Trophoblast cell (in vitro differentiated cells and primary cell): ENCODE measurements around the gene SHC2.

Experiments
- DNase-seq, 2 donors: peaks; one replicate each; pipeline ENCODE4 v3.0.0-alpha.2; 2016
- H2AFZ ChIP-seq: 2 replicates; pipeline ENCODE4 v1.6.1; 2013; ENCODE audit warnings: low read length, moderate library complexity, mild to moderate bottlenecking; ENCODE audit not compliant: insufficient read depth, poor library complexity
- H2AK5ac ChIP-seq: 2 replicates; pipeline ENCODE4 v1.6.1; 2013; ENCODE audit warnings: mild to moderate bottlenecking, low read length
- H2BK120ac ChIP-seq: 2 replicates; pipeline ENCODE4 v1.6.1; 2013; ENCODE audit warnings: low read length, mild to moderate bottlenecking, moderate library complexity; ENCODE audit not compliant: insufficient read depth, poor library complexity
- H2BK12ac ChIP-seq: 2 replicates; pipeline ENCODE4 v1.6.1; 2013; ENCODE audit warnings: mild to moderate bottlenecking, low read length, moderate library complexity
- H2BK5ac ChIP-seq: 2 replicates; pipeline ENCODE4 v1.6.1; 2013; ENCODE audit warnings: low read length, low read depth, moderate library complexity, mild to moderate bottlenecking; ENCODE audit not compliant: poor library complexity
- H3K14ac ChIP-seq: 2 replicates; pipeline ENCODE4 v1.6.1; 2013; ENCODE audit warnings: mild to moderate bottlenecking, low read length
- H3K18ac ChIP-seq: 2 replicates; pipeline ENCODE4 v1.6.1; 2013; ENCODE audit warnings: mild to moderate bottlenecking, low read length
- H3K23ac ChIP-seq: 2 replicates; pipeline ENCODE4 v1.6.1; 2013; ENCODE audit warnings: low read length
- H3K27ac ChIP-seq: 2 replicates; pipeline ENCODE4 v1.5.1; 2013; ENCODE audit warnings: low read depth, mild to moderate bottlenecking, inconsistent platforms, low read length, moderate library complexity
- H3K27me3 ChIP-seq: 2 replicates; pipeline ENCODE4 v1.6.1; 2013; ENCODE audit warnings: inconsistent platforms, mild to moderate bottlenecking, low read length, moderate library complexity; ENCODE audit not compliant: insufficient read depth
- H3K36me3 ChIP-seq, 2 experiments: 1 replicate in 1 of 2; 2 replicates in 1 of 2; pipeline ENCODE4 v1.6.1; 2013; ENCODE audit warnings: low read length in 2 of 2, mild to moderate bottlenecking in 2 of 2, moderate library complexity in 1 of 2; ENCODE audit not compliant: insufficient read depth in 2 of 2, control insufficient read depth in 1 of 2
- H3K4ac ChIP-seq: 2 replicates; pipeline ENCODE4 v1.6.1; 2013; ENCODE audit warnings: low read depth, mild to moderate bottlenecking, low read length, moderate library complexity
- H3K4me1 ChIP-seq, 2 experiments: 1 replicate in 1 of 2; 2 replicates in 1 of 2; pipeline ENCODE4 v1.6.1; 2013; ENCODE audit warnings: low read length in 2 of 2, mild to moderate bottlenecking in 2 of 2, moderate library complexity in 1 of 2; ENCODE audit not compliant: insufficient read depth in 2 of 2, control insufficient read depth in 1 of 2
- H3K4me2 ChIP-seq: 2 replicates; pipeline ENCODE4 v1.6.1; 2013; ENCODE audit warnings: inconsistent platforms, mild to moderate bottlenecking, low read length, moderate library complexity
- H3K4me3 ChIP-seq: 2 replicates; pipeline ENCODE4 v1.5.1; 2013; ENCODE audit warnings: mild to moderate bottlenecking, low read depth, low read length, inconsistent platforms
- H3K79me1 ChIP-seq: one replicate; pipeline ENCODE4 v1.6.1; 2013; ENCODE audit warnings: low read length
- H3K79me2 ChIP-seq: 2 replicates; pipeline ENCODE4 v1.6.1; 2013; ENCODE audit warnings: low read length, mild to moderate bottlenecking; ENCODE audit not compliant: control insufficient read depth, insufficient read depth, poor library complexity
- H3K9ac ChIP-seq: 2 replicates; pipeline ENCODE4 v1.6.1; 2013; ENCODE audit warnings: mild to moderate bottlenecking, low read length
- H3K9me3 ChIP-seq: 2 replicates; pipeline ENCODE4 v1.6.1; 2013; ENCODE audit warnings: low read depth, mild to moderate bottlenecking, control low read depth, inconsistent platforms, low read length; ENCODE audit not compliant: insufficient read depth
- H4K12ac ChIP-seq: 2 replicates; pipeline ENCODE4 v1.6.1; 2013; ENCODE audit warnings: low read depth, mild to moderate bottlenecking, low read length, moderate library complexity
- H4K8ac ChIP-seq: 2 replicates; pipeline ENCODE4 v1.6.1; 2013; ENCODE audit warnings: low read depth, mild to moderate bottlenecking, low read length, moderate library complexity
- H4K91ac ChIP-seq: one replicate; pipeline ENCODE4 v1.6.1; 2013; ENCODE audit warnings: low read depth, mild to moderate bottlenecking, low read length, moderate library complexity
- WGBS: extraction: QIAGEN DNeasy Blood & Tissue Kit; methylation state at CpG from one replicate; pipeline ENCODE4 v1.1.7; 2013; ENCODE audit warnings: missing lambda C conversion rate; ENCODE audit not compliant: insufficient read length, insufficient coverage; ENCODE audit errors: extremely low coverage; 5-methylcytosine and 5-hydroxymethylcytosine counted together

The SHC2 gene

GRCh38 chr19:426725-427445 lies 33.9 kb downstream of the SHC2 start:
- Histone ChIP-seq H3K79me1 (no peaks in the 10 kb centered on the region), H3K4me3 (no peak overlapping the region), H3K36me3 (peaks cover 23 to 24% of the 10 kb centered on the region in 2 experiments), H2BK120ac (no peak overlapping the region), H4K8ac (no peak overlapping the region), H3K18ac (no peak overlapping the region), H3K27ac (no peak overlapping the region), H3K27me3 (no peaks in the 10 kb centered on the region), H3K23ac (no peak overlapping the region), H2BK5ac (no peak overlapping the region), H2AFZ (no peak overlapping the region), H4K12ac (no peak overlapping the region), H3K79me2 (no peaks in the 10 kb centered on the region), H3K4me1 (no peaks in the 10 kb centered on the region), H3K14ac (no peak overlapping the region), H3K4me2 (no peak overlapping the region), H3K9ac (no peak overlapping the region), H2AK5ac (no peak overlapping the region), H2BK12ac (no peak overlapping the region), H3K4ac (no peak overlapping the region), H4K91ac (no peak overlapping the region), H3K9me3 (peaks cover 12% of the 10 kb centered on the region)
- no CpG with 5 or more reads among the region's 51 CpGs for WGBS
- DNase-seq = no peak

- H3K4me2 ChIP-seq = no peak overlapping the region
- H2AFZ ChIP-seq = no peak overlapping the region
- no peak overlapping the region for H3K14ac ChIP-seq
- WGBS = no CpG with 5 or more reads among the region's 26 CpGs
- H2BK12ac ChIP-seq = no peak overlapping the region
- H4K8ac ChIP-seq = no peak overlapping the region
- H2AK5ac ChIP-seq = no peak overlapping the region
- no peak overlapping the region for H2BK5ac ChIP-seq
- no peak overlapping the region for H4K91ac ChIP-seq
- no peak overlapping the region for H3K4ac ChIP-seq
- H4K12ac ChIP-seq = no peak overlapping the region
- H3K79me1 ChIP-seq = no peaks in the 10 kb centered on the region
- H3K18ac ChIP-seq = no peak overlapping the region
- H2BK120ac ChIP-seq = no peak overlapping the region
- no peaks in the 10 kb centered on the region for H3K4me1 ChIP-seq
- no peak overlapping the region for H3K23ac ChIP-seq
- H3K27me3 ChIP-seq = no peaks in the 10 kb centered on the region
- no peak overlapping the region for H3K27ac ChIP-seq
- no peaks in the 10 kb centered on the region for H3K79me2 ChIP-seq
- H3K36me3 ChIP-seq = peaks cover 14 to 17% of the 10 kb centered on the region in 2 experiments
- DNase-seq = no peak
- H3K9ac ChIP-seq = no peak overlapping the region
- no peak overlapping the region for H3K4me3 ChIP-seq
- peaks cover 9% of the 10 kb centered on the region for H3K9me3 ChIP-seq
Measured at GRCh38 chr19:425056-425455, 35.8 kb downstream of the SHC2 start.

GRCh38 chr19:424546-424945 lies 36.3 kb downstream of the SHC2 start:
- Histone ChIP-seq H3K4me1 (no peaks in the 10 kb centered on the region), H3K27me3 (no peaks in the 10 kb centered on the region), H3K9ac (no peak overlapping the region), H3K14ac (no peak overlapping the region), H4K12ac (no peak overlapping the region), H2AFZ (no peak overlapping the region), H3K27ac (no peak overlapping the region), H2BK120ac (no peak overlapping the region), H4K8ac (no peak overlapping the region), H3K4me3 (no peak overlapping the region), H3K18ac (no peak overlapping the region), H3K79me2 (no peaks in the 10 kb centered on the region), H2AK5ac (no peak overlapping the region), H2BK5ac (no peak overlapping the region), H3K23ac (no peak overlapping the region), H3K4me2 (no peak overlapping the region), H4K91ac (no peak overlapping the region), H3K79me1 (no peaks in the 10 kb centered on the region), H3K4ac (no peak overlapping the region), H3K36me3 (peaks cover 8 to 20% of the 10 kb centered on the region in 2 experiments), H2BK12ac (no peak overlapping the region), H3K9me3 (peaks cover 4% of the 10 kb centered on the region)
- no peak for DNase-seq
- no CpG with 5 or more reads among the region's 15 CpGs for WGBS

- no peak overlapping the region for H2AFZ ChIP-seq
- H4K8ac ChIP-seq = no peak overlapping the region
- DNase-seq = no peak
- H2AK5ac ChIP-seq = no peak overlapping the region
- H3K9ac ChIP-seq = no peak overlapping the region
- no peaks in the 10 kb centered on the region for H3K79me2 ChIP-seq
- no peak overlapping the region for H3K4me2 ChIP-seq
- no peak overlapping the region for H3K18ac ChIP-seq
- H2BK120ac ChIP-seq = no peak overlapping the region
- no peak overlapping the region for H3K23ac ChIP-seq
- no peak overlapping the region for H3K4me3 ChIP-seq
- H3K4ac ChIP-seq = no peak overlapping the region
- H4K91ac ChIP-seq = no peak overlapping the region
- no peaks in the 10 kb centered on the region for H3K4me1 ChIP-seq
- H3K79me1 ChIP-seq = no peaks in the 10 kb centered on the region
- H2BK5ac ChIP-seq = no peak overlapping the region
- WGBS = no CpG with 5 or more reads among the region's 25 CpGs
- no peak overlapping the region for H2BK12ac ChIP-seq
- no peaks in the 10 kb centered on the region for H3K27me3 ChIP-seq
- H3K36me3 ChIP-seq = peaks cover 4 to 20% of the 10 kb centered on the region in 2 experiments
- H3K14ac ChIP-seq = no peak overlapping the region
- H3K27ac ChIP-seq = no peak overlapping the region
- peaks cover 4% of the 10 kb centered on the region for H3K9me3 ChIP-seq
- no peak overlapping the region for H4K12ac ChIP-seq
Measured at GRCh38 chr19:423691-424466, 37.0 kb downstream of the SHC2 start.
